ENCODE results near the gene GSK3B. TPM values are rescaled to one million over a fixed set of nuclear protein-coding genes. Genes with fewer than 3 reads are reported as not detected.

The GSK3B gene
- total and polyA plus RNA-seq, 2 experiments from 2014 or later, result 18.1 to 48.8 TPM

DNA sequence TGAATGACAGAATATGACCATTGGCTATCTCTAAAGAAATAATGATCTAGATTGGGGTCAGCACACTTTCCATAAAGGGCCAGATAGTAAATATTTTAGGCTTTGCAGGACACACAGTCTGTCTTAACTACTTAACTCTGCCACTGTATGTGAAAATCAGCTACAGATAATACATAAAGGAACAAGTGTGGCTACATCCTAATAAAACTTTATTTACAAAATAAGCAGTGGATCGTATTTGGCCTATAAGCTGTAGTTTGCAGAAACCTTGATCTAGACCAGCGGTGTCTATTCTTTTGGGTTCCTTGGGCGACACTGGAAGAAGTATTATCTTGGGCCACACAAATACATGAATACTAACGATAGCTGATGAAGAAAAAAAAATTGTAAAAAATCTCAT lies 27.6 kb downstream of the GSK3B start:
- H3K79me2 ChIP-seq, result peaks cover 100% of the 10 kb centered on the region
- H3K36me3 ChIP-seq (replicated peaks; ENCODE audit: insufficient read depth, low read depth), result no peaks in the 10 kb centered on the region
- no peak for DNase-seq (ENCODE audit: low spot score)
- WGBS (ENCODE audit: low lambda C conversion rate, missing lambda C conversion rate), result 98% methylated on average over 4 of the region's 4 CpGs
- H3K4me1 ChIP-seq (ENCODE audit: insufficient read depth), result no peaks in the 10 kb centered on the region
- no peak overlapping the region for H2AFZ ChIP-seq
- H3K27ac ChIP-seq, result no peak overlapping the region
- peaks cover 97% of the 10 kb centered on the region for H4K20me1 ChIP-seq (ENCODE audit: insufficient read depth, poor library complexity, severe bottlenecking)
- H3K9me2 ChIP-seq (replicated peaks; ENCODE audit: insufficient read depth), result no peaks in the 10 kb centered on the region
- H3K9me3 ChIP-seq (ENCODE audit: low read depth), result no peaks in the 10 kb centered on the region
- no peaks in the 10 kb centered on the region for H3K27me3 ChIP-seq
- no peak overlapping the region for H3K4me3 ChIP-seq
- H3K4me2 ChIP-seq, result no peak overlapping the region
- no peak for TF ChIP-seq EZH2phosphoT487 (IDR thresholded peaks at IDR 0.05; ENCODE audit: low read depth, severe bottlenecking, unreplicated experiment)
- TF ChIP-seq EZH2 (IDR thresholded peaks at IDR 0.05; ENCODE audit: borderline replicate concordance), result no peak
- TF ChIP-seq, protein P1, sequence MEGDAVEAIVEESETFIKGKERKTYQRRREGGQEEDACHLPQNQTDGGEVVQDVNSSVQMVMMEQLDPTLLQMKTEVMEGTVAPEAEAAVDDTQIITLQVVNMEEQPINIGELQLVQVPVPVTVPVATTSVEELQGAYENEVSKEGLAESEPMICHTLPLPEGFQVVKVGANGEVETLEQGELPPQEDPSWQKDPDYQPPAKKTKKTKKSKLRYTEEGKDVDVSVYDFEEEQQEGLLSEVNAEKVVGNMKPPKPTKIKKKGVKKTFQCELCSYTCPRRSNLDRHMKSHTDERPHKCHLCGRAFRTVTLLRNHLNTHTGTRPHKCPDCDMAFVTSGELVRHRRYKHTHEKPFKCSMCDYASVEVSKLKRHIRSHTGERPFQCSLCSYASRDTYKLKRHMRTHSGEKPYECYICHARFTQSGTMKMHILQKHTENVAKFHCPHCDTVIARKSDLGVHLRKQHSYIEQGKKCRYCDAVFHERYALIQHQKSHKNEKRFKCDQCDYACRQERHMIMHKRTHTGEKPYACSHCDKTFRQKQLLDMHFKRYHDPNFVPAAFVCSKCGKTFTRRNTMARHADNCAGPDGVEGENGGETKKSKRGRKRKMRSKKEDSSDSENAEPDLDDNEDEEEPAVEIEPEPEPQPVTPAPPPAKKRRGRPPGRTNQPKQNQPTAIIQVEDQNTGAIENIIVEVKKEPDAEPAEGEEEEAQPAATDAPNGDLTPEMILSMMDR (IDR thresholded peaks at IDR 0.05; ENCODE audit: poor library complexity), result no peak

GRCh38 chr3:120064641-120065040 lies 29.6 kb downstream of the GSK3B start:
- peaks cover 100% of the 10 kb centered on the region for H3K79me2 ChIP-seq
- no peak overlapping the region for H3K4me3 ChIP-seq
- no peaks in the 10 kb centered on the region for H3K36me3 ChIP-seq (replicated peaks; ENCODE audit: insufficient read depth, low read depth)
- no peak overlapping the region for H2AFZ ChIP-seq
- H3K9me2 ChIP-seq (replicated peaks; ENCODE audit: insufficient read depth), result no peaks in the 10 kb centered on the region
- no peaks in the 10 kb centered on the region for H3K4me1 ChIP-seq (ENCODE audit: insufficient read depth)
- TF ChIP-seq EZH2 (IDR thresholded peaks at IDR 0.05; ENCODE audit: borderline replicate concordance), result no peak
- no peak for TF ChIP-seq EZH2phosphoT487 (IDR thresholded peaks at IDR 0.05; ENCODE audit: low read depth, severe bottlenecking, unreplicated experiment)
- TF ChIP-seq, protein P1 (IDR thresholded peaks at IDR 0.05; ENCODE audit: poor library complexity), result no peak
- no peak overlapping the region for H3K27ac ChIP-seq
- 92% methylated on average over 2 of the region's 2 CpGs for WGBS (ENCODE audit: low lambda C conversion rate, missing lambda C conversion rate)
- no peaks in the 10 kb centered on the region for H3K27me3 ChIP-seq
- H4K20me1 ChIP-seq (ENCODE audit: insufficient read depth, poor library complexity, severe bottlenecking), result peaks cover 97% of the 10 kb centered on the region
- no peak for DNase-seq (ENCODE audit: low spot score)
- H3K9me3 ChIP-seq (ENCODE audit: low read depth), result no peaks in the 10 kb centered on the region
- H3K4me2 ChIP-seq, result no peak overlapping the region

DNA sequence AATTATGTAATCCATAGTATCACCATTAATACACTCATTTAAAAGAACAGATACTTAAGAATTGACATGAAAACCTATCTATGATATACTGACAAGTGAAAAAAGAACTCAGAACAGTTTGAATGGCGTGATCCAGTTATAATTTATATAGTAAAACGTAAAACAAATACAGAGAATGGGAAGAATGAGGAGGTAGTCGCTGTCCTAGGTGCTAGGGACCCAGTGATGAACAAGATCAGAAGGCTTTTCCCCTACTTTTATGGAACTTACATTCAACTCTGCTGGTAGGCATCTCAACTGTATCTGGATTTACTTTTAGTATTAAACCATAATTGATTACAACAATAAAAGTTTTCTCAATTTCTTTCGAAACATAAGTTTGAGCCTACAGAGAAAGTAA lies 31.8 kb downstream of the GSK3B start:
- H3K4me1 ChIP-seq (ENCODE audit: insufficient read depth), result no peaks in the 10 kb centered on the region
- H3K79me2 ChIP-seq, result peaks cover 100% of the 10 kb centered on the region
- H3K27me3 ChIP-seq, result no peaks in the 10 kb centered on the region
- no peak overlapping the region for H2AFZ ChIP-seq
- H3K9me2 ChIP-seq (replicated peaks; ENCODE audit: insufficient read depth), result no peaks in the 10 kb centered on the region
- TF ChIP-seq EZH2phosphoT487 (IDR thresholded peaks at IDR 0.05; ENCODE audit: low read depth, severe bottlenecking, unreplicated experiment) (no peak), EZH2 (IDR thresholded peaks at IDR 0.05; ENCODE audit: borderline replicate concordance) (no peak)
- TF ChIP-seq, protein P1 (IDR thresholded peaks at IDR 0.05; ENCODE audit: poor library complexity), result no peak
- H3K36me3 ChIP-seq (replicated peaks; ENCODE audit: insufficient read depth, low read depth), result no peaks in the 10 kb centered on the region
- no peak overlapping the region for H3K4me3 ChIP-seq
- H3K4me2 ChIP-seq, result no peak overlapping the region
- H3K9me3 ChIP-seq (ENCODE audit: low read depth), result no peaks in the 10 kb centered on the region
- H3K27ac ChIP-seq, result no peak overlapping the region
- no peak for DNase-seq (ENCODE audit: low spot score)
- 88% methylated on average over 4 of the region's 4 CpGs for WGBS (ENCODE audit: low lambda C conversion rate, missing lambda C conversion rate)
- peaks cover 99% of the 10 kb centered on the region for H4K20me1 ChIP-seq (ENCODE audit: insufficient read depth, poor library complexity, severe bottlenecking)

Measured in hepatocyte (in vitro differentiated cells).